Fibroblast of skin of scalp (primary cell): ENCODE measurements around the gene MYO3B.
"Not testable (repeated sequence)": the region's sequence is repeated elsewhere in the genome, so short reads cannot be mapped to it uniquely, and the experiment has no call there.

Experiments used
- DNase-seq: peaks from one replicate; pipeline ENCODE4 v3.0.0-alpha.2; 2013

Gene MYO3B

GRCh38 chr2:170344663-170345346 lies 166.9 kb downstream of the MYO3B start:
- DNase-seq, result no peak

GRCh38 chr2:170345607-170346006 lies 167.7 kb downstream of the MYO3B start:
- no peak for DNase-seq

- DNase-seq, result not testable (repeated sequence)
Observed at GRCh38 chr2:170349269-170349668, 171.3 kb downstream of the MYO3B start.

DNA sequence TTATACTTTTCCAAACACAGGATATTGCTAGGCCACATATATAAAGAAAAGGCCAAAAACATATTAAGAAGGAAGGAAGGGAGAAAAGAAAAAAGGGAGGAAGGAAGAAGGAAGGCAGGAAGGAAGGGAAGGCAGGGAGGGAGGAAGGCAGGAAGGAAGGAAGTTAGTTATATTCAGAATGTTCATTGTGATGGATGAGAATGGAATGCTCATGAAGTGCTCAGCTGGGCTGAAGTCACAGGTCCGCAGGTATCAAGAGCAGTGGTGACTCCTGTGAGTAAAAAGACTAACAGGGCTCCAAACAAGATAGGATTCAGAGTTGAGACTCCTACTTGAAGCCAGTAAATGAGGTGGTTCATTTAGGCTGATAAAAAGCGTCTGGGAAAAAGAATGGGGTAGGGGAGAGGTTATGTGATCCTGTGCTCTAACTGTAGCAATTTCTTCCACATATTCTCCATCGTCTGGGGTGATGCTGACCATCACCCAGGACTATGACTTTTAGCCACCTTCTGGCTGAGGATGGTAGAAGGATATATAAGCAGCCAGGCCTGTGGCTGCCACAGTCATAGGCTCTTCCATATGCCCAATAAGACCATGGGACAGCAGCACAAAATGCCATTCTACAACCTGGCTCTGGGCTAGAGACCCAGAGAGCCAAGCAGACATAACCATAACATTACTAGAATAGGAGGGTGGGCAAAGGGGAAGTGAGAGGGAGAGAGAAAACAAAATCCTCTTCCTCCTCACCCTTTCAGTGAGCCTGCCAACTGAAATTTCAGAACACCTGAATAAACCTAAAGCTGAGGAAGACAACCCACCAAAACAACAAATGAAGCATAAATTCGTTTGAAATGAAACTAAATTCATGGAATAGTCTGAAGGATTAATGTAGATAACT lies 173.2 kb downstream of the MYO3B start:
- DNase-seq, result no peak

GRCh38 chr2:170353723-170354122 lies 175.8 kb downstream of the MYO3B start:
- no peak for DNase-seq

DNA sequence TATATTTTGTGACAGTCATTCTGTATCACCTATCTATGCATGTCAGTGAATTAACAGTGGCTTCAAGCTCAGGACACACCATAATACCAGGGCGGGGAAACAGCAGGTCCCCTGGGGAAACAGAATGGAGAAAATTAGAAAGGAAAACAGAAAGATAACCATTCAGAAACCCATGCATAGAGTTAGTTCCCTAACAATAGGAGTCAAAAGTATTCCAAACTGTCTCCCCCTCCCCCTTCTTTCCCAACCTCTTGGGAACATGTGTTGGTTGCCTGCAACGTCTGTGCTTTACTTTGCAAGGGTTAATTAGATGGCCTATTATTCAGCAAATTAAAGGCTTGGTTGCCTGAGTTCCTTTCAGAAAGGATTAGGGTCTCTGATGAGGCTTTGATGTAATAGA lies 176.4 kb downstream of the MYO3B start:
- no peak for DNase-seq

GRCh38 chr2:170354855-170355780 lies 177.2 kb downstream of the MYO3B start:
- DNase-seq, result no peak

- DNase-seq, result no peak
Observed at GRCh38 chr2:170359466-170359865, 181.5 kb downstream of the MYO3B start.

DNA sequence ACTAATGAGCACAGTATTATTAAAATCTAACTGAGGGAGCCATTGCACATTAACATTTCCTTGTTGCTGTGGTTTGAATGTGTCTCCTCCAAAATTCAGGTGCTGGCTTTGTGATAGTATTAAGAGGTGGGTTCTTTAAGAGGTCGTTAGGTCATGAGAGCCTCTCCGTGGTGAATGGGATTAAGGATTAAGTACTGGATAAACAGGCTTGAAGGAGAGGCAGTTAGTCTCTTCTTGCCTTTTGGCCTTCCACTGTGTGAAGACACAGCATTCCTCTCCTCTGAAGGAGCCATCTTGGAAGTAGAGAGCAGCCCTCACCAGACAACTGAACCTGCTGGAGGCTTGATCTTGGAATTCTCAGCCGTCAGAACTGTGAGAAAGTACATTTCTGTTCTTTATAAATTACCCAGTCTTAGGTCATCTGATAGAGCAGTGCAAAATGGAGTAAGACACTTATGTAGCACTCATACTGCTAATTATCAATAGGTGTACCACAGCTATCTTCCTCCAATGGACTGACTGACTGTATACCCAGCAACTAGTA lies 182.7 kb downstream of the MYO3B start:
- DNase-seq, result no peak

- DNase-seq, result peak; percentile 66
Observed at GRCh38 chr2:170361090-170361936, 183.4 kb downstream of the MYO3B start.

DNA sequence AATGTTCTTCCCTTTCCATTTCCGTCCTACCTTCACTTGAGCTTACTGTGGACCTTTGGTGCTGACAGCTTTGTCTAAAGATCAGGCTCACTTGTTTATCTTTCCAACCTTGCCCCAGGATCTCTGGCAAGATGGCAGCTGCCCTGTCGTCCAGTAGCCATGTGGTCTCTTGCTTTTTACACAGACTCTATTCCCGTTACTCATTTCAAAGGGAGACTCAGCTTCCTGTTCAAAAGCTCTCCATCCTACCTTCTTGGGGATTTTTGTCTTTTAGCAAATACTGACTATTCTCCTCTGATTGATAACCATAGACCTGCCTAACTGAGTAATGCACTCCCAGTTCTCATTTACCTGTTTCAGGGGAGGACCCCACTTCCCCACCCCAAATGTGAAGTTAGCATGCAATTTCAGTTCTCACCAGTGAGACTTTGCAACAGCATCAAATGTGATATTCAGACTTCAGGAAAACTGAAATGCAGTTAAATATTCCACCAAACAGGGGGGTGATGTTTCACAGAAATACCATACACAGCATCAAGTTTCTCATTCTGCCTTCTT lies 184.4 kb downstream of the MYO3B start:
- DNase-seq, result no peak

DNA sequence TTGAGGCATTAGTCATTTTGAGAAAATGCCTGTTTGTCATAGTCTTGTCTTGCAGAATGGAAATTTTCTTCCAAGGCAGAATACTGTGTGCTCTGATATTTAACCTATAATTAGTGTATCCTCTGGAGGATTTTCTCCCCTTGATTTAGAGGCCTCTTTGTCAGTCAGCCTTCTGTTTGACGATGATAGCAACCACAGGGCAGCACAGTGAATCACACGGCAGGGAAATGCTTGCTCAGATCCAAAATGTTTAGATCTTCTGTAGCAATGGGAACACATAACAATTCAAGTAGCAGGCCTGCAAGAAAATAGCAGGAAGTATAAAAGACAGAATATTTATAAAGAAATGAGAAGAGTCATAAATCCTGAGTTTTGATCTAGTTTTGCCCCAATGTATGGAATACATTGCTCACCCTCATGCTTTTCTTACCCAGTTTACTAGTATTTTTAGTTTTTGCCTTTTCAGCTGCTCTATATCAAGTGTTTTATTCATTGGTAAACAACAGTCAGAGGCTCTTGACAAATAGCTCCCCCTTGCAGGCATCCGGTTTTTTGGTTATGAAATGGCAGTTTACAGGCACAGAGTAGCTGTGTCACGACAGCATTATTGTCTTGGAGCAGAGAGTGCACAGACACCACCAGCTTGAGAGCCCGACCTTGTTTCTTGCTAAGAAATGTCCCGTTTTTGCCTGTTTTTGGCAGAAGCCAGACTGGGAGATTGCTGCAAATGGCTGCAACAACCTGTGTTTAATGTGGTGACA lies 185.1 kb downstream of the MYO3B start:
- DNase-seq, result peak; percentile 63

GRCh38 chr2:170365003-170365402 lies 187.1 kb downstream of the MYO3B start:
- no peak for DNase-seq

DNA sequence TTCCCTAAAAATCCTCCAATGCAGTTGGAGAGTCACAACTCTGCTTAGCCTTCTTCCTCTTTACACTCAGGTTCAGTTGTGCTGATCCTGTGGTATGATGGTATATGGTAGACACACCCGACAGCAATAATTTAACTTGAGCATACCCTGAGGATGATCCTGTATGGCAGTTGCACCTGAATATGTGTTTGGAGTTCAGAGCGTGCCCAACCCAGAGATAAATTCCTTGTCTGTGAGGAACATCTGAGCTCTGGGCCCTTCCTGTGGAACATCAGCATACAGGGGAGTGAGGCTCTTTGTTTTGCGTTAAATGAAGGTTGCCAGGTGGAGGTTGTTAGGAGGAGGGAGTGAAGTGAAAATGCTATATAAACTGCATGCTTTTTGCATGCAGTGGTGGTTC lies 187.7 kb downstream of the MYO3B start:
- no peak for DNase-seq

DNA sequence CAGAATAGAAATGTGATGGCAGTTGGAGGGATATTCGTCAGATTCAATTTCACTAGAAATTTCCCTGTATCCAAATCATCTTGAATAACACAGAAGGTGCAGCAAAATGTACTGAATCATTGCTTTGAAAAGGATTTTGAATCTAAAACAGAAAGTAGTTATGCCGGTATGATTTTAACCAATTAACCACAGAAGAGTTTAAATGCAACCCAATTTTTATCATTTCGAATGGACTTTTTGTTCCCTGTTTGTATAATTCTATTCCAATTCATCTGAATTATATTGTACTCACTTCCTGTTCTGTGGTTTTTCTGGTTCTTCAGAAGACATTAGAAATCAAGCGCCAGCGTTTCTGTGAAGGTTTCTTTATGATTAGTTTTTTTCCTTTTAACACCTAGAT lies 190.4 kb downstream of the MYO3B start:
- DNase-seq, result no peak

GRCh38 chr2:170369228-170369627 lies 191.3 kb downstream of the MYO3B start:
- DNase-seq, result no peak

DNA sequence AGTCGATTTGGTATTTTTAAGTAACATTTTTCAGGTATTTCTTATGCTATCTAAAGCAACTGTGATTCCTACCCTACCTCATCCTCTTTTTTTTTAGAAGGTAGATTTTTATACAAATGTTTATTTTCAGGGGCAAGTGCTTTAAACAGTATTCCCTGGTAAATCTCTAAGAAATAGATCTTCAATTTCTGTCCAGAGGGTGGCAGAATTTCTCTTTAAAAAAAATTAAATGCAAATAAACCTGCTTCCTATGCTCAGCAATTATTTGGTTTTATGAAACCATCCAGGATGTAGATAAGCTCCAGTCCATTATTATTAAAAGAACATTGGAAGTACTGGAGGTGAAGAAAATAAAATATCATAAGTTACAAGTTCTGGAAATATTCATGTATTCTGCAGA lies 191.9 kb downstream of the MYO3B start:
- DNase-seq, result peak; percentile 20

DNA sequence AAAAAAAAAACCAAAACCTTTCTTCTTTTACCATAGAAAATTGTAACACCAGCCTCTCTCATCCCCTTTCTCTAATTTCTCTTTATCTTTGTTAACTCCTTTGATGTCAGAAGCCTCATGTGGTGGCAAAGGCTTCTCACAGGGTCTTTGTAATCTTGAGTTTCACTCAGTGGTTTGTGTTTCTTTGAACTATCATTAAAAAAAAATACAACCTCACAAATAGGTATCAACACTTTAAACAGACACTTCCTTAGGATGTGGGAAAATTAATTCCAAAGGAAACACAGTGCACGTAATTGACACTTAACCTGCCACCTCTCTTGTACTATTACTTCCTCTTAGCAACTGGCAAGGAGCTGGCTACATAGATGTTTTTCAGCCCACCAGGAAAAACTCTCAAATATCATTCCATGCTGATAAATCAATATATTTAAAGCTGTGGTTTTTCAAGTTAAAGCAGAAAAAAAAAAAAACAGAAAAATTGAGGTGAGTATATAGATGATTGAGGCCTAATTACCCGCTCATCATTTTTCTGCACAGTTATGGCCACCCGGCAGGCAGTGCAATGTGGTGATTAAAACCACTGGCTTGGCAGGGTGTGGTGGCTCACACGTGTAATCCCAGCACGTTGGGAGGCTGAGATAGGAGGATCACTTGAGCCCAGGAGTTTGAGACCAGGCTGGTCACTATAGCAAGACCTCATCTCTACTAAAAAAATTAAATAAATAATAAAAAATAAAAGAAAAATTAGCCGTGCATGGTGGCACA lies 193.5 kb downstream of the MYO3B start:
- DNase-seq, result no peak

- no peak for DNase-seq
Observed at GRCh38 chr2:170375192-170375591, 197.2 kb downstream of the MYO3B start.
